HepG2 (cell line): ENCODE measurements around the gene SIMC1. TPM values are rescaled to one million over a fixed set of nuclear protein-coding genes. Genes with fewer than 3 reads are reported as not detected.
"Not testable (repeated sequence)": the region's sequence is repeated elsewhere in the genome, so short reads cannot be mapped to it uniquely, and the experiment has no call there.

Source experiments
- ATAC-seq: fragments of 200-7000 bp; cut with Tn5 transposase; 3 replicates; pipeline ENCODE4 v1.9.1; 2020; ENCODE audit warnings: mild to moderate bottlenecking, moderate library complexity
- BruUV-seq: library from RNA; stranded (reverse); fragments of 400-500 nt; replicated peaks from 2 replicates; lab custom pipeline; 2021; lab: Mats Ljungman, UMichigan
- CTCF ChIA-PET: fragments of 300-600 bp; formaldehyde crosslinking; extraction: SDS; loops from one replicate; lab custom pipeline; 2021; ENCODE audit warnings: low total read pairs, inconsistent platforms, low intra/inter-chr PET ratio; lab: Yijun Ruan, JAX
- POLR2A ChIA-PET: fragments of 350-600 bp; sonication (Branson Sonifier 250); formaldehyde crosslinking; loops from one replicate; lab custom pipeline; 2020; ENCODE audit warnings: antibody characterized with exemption, inconsistent platforms; lab: Yijun Ruan, JAX
- DNase-seq: peaks from one replicate; pipeline ENCODE4 v3.0.0-alpha.2; 2015; ENCODE audit warnings: low spot score
- FAIRE-seq: peaks from 3 replicates; lab custom pipeline; 2011; peaks lifted over from hg19 to GRCh38; lab: Jason Lieb, UNC
- H2AFZ ChIP-seq: one replicate; pipeline ENCODE4 v1.6.1; 2011; ENCODE audit warnings: low read length, inconsistent platforms
- H3K27ac ChIP-seq: fragments of 300-600 bp; 3 replicates; pipeline ENCODE4 v1.8.0; 2011; ENCODE audit warnings: mixed run types, mild to moderate bottlenecking, mixed read lengths, low read length, inconsistent platforms; ENCODE audit not compliant: insufficient read depth; ENCODE audit errors: extremely low read length
- H3K27me3 ChIP-seq, 2 experiments: fragments of 200-600 bp in 1 of 2; 2 replicates in 1 of 2; 3 replicates in 1 of 2; pipeline versions ENCODE4 v1.6.0 to v1.8.0; 2011; ENCODE audit warnings: low read length in 2 of 2, mild to moderate bottlenecking in 2 of 2, moderate library complexity in 2 of 2, inconsistent platforms in 1 of 2; ENCODE audit not compliant: insufficient read depth in 2 of 2, control insufficient read depth in 1 of 2
- H3K36me3 ChIP-seq, 2 experiments: fragments of 200-600 bp in 1 of 2; replicated peaks in 1 of 2; 2 replicates in 1 of 2; 3 replicates in 1 of 2; pipeline versions ENCODE4 v1.5.1 to v1.8.0; 2011; ENCODE audit warnings: low read length in 2 of 2, inconsistent platforms in 1 of 2; ENCODE audit not compliant: insufficient read depth in 2 of 2, control insufficient read depth in 1 of 2
- H3K4me1 ChIP-seq: 2 replicates; pipeline ENCODE4 v1.5.1; 2012; ENCODE audit warnings: low read length, inconsistent platforms; ENCODE audit not compliant: insufficient read depth
- H3K4me2 ChIP-seq: 2 replicates; pipeline ENCODE4 v1.6.0; 2011; ENCODE audit warnings: low read depth, low read length, inconsistent platforms
- H3K4me3 ChIP-seq, 3 experiments: fragments of 200-600 bp in 1 of 3; sonication (generic), shearing (Covaris generic) in 1 of 3; replicated peaks in 1 of 3; 2 replicates each; pipeline ENCODE4 v1.5.1; 2011 to 2016; ENCODE audit warnings: low read length in 3 of 3, inconsistent platforms in 2 of 3, low read depth in 2 of 3, mild to moderate bottlenecking in 2 of 3, control low read depth in 1 of 3, mixed read lengths in 1 of 3; ENCODE audit not compliant: insufficient read depth in 1 of 3
- H3K79me2 ChIP-seq: one replicate; pipeline ENCODE4 v1.6.1; 2011; ENCODE audit warnings: low read length, inconsistent platforms; ENCODE audit not compliant: insufficient read depth
- H3K9ac ChIP-seq: 2 replicates; pipeline ENCODE4 v1.6.0; 2011; ENCODE audit warnings: mild to moderate bottlenecking, low read depth, low read length, inconsistent platforms; ENCODE audit not compliant: insufficient read depth
- H3K9me3 ChIP-seq: 2 replicates; pipeline ENCODE4 v1.5.1; 2012; ENCODE audit warnings: mild to moderate bottlenecking, low read length
- H4K20me1 ChIP-seq: 2 replicates; pipeline ENCODE4 v1.6.0; 2011; ENCODE audit warnings: inconsistent platforms, mild to moderate bottlenecking, low read length, moderate library complexity; ENCODE audit not compliant: insufficient read depth
- WGBS: methylation state at CpG from one replicate; pipeline ENCODE4 v1.1.6; 2017; ENCODE audit warnings: low lambda C conversion rate; 5-methylcytosine and 5-hydroxymethylcytosine counted together
- in situ Hi-C: cut with HindIII; loops from 2 replicates; pipeline ENCODE4 v1.10.0; 2017; ENCODE audit warnings: low pct_unique_long_range_greater_than_20kb; ENCODE audit not compliant: extremely low pct_ligation_motif_present
- intact Hi-C: fragments of 100-400 bp; cut with micrococcal nuclease; formaldehyde crosslinking; loops from one replicate; pipeline ENCODE4 v1.10.0; 2022; ENCODE audit not compliant: unreplicated experiment
- polyA plus RNA-seq, 8 experiments: library from polyadenylated mRNA; depleted of rRNA in 3 of 8; stranded (reverse) in 7 of 8; unstranded in 1 of 8; fragments of >200 nt; fragmentation: Illumina TruSeq in 4 of 8; extraction: Trizol in 4 of 8; gene quantifications; 2 replicates each; pipeline versions ENCODE4 v1.2.1 to v1.2.3, GENCODE V29; 2011 to 2016; ENCODE audit warnings: low read depth in 4 of 8, missing spikeins in 1 of 8, mixed read lengths in 1 of 8; ENCODE audit not compliant: insufficient read depth in 1 of 8
- total RNA-seq, 5 experiments: library from RNA; depleted of rRNA; stranded (reverse); fragments of >200 nt; fragmentation: Illumina TruSeq; extraction: Trizol; gene quantifications; 2 replicates each; pipeline ENCODE4 v1.2.3, GENCODE V29; 2016; ENCODE audit warnings: low read depth in 1 of 5

SIMC1 gene
- total and polyA plus RNA-seq, 2 of the 13 experiments (the other 11 are each of a cell fraction or from before 2014, with no cell fraction given) = 5.4 to 6.8 TPM

GRCh38 chr5:176222006-176222405 lies 16.2 kb upstream of the SIMC1 start:
- POLR2A ChIA-PET, FAIRE-seq: not testable (repeated sequence)

GRCh38 chr5:176228358-176228757 lies 9.9 kb upstream of the SIMC1 start:
- H3K36me3 ChIP-seq, H3K9ac ChIP-seq, intact Hi-C loops, H3K4me1 ChIP-seq, H2AFZ ChIP-seq, H3K9me3 ChIP-seq, H3K4me3 ChIP-seq, BruUV-seq, H3K27ac ChIP-seq, in situ Hi-C loops, FAIRE-seq, H3K4me2 ChIP-seq, ATAC-seq, CTCF ChIA-PET, H4K20me1 ChIP-seq, DNase-seq, H3K27me3 ChIP-seq, H3K79me2 ChIP-seq, POLR2A ChIA-PET: not testable (repeated sequence)
- WGBS = no CpG with 5 or more reads among the region's 1 CpG

More at GRCh38 chr5:176222006-176222405, 16.2 kb upstream of the SIMC1 start:
- 80% methylated on average over 2 of the region's 38 CpGs for WGBS
- H3K4me2 ChIP-seq, H3K4me1 ChIP-seq, H3K9me3 ChIP-seq, H3K36me3 ChIP-seq, BruUV-seq, H3K4me3 ChIP-seq, intact Hi-C loops, ATAC-seq, H3K79me2 ChIP-seq, H3K27me3 ChIP-seq, DNase-seq, CTCF ChIA-PET, in situ Hi-C loops, H3K9ac ChIP-seq, H3K27ac ChIP-seq, H2AFZ ChIP-seq, H4K20me1 ChIP-seq: not testable (repeated sequence)

- BruUV-seq = not testable (repeated sequence)
Measured at GRCh38 chr5:176233253-176233652, 5.0 kb upstream of the SIMC1 start.

More at GRCh38 chr5:176233253-176233652, 5.0 kb upstream of the SIMC1 start:
- FAIRE-seq, POLR2A ChIA-PET, H2AFZ ChIP-seq, H4K20me1 ChIP-seq, H3K4me2 ChIP-seq, in situ Hi-C loops, CTCF ChIA-PET, intact Hi-C loops, DNase-seq, H3K36me3 ChIP-seq, H3K4me3 ChIP-seq, H3K79me2 ChIP-seq, ATAC-seq, H3K9ac ChIP-seq, H3K27ac ChIP-seq, H3K27me3 ChIP-seq, H3K4me1 ChIP-seq, H3K9me3 ChIP-seq: not testable (repeated sequence)
- WGBS = 62% methylated on average over 5 of the region's 5 CpGs
